GM19438 (cell line): ENCODE measurements around the gene SPG7.
A peak's percentile ranks its signal among the peaks of the same experiment; 100 is the strongest.

Experiments
- ATAC-seq: cut with Tn5 transposase; IDR thresholded peaks from one replicate; pipeline ENCODE4 v1.9.1; 2021; ENCODE audit warnings: low read depth; ENCODE audit not compliant: unreplicated experiment

SPG7 gene

DNA sequence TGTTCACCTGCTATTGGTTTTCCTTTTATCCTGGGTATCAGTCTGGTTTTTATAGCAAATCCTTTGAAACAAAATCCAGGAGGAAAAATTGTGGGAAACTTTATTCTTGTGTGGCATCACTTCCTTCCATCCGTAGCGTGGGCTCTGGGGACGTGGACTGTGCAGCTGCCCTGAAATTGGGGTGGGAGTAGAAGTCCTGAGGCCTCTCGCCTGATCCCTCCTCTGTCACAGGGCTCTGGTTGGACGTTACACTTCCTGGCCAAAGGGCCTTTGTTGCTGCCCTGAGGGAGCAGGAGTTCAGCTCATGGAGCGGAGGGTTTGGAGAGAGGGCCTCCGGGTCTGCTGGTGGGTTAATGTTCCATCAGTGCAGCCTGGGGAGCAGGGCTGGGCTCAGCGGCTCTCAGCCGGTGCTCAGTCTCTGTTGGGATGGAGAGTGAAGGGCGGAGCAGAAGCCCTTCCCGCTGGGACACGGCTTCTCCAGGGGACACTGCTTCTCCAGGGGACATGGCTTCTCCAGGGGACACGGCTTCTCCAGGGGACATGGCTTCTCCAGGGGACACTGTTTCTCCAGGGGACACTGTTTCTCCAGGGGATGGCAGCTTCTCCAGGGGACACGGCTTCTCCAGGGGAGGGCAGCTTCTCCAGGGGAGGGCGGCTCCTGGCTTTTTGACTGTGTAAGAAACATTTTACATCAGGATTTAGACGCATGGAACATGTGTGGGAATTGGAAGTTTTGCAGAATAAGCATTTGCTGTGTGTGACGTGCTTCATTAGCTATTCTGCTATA lies 37.0 kb downstream of the SPG7 start:
- ATAC-seq = no peak

DNA sequence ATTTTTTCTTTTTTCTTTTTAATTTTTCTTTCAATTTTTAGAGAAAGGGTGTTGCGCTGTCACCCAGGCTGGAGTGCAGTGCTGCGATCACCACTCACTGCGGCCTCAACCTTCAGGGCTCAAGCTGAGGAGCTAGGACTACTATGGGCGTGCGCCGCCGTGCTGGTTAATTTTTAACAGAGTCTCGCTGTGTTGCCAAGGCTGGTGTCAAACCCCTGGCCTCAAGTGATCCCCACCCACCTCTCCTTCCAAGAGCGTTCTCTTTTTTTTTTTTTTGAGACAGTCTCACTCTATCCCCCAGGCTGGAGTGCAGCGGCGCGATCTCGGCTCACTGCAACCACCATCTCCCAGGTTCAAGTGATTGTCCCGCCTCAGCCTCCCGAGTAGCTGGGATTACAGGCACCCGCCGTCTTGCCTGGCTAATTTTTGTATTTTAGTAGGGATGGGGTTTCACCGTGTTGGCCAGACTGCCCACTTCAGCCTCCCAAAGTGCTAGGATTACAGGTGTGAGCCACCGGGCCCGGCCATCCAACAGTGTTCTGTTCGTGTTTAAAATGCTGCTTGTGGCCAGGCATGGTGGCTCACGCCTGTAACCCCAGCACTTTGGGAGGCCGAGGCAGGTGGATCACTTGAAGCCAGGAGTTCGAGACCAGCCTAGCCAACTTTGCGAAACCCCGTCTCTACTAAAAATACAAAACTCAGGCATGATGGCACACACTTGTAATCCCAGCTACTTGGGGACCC lies 37.8 kb downstream of the SPG7 start:
- ATAC-seq = no peak

DNA sequence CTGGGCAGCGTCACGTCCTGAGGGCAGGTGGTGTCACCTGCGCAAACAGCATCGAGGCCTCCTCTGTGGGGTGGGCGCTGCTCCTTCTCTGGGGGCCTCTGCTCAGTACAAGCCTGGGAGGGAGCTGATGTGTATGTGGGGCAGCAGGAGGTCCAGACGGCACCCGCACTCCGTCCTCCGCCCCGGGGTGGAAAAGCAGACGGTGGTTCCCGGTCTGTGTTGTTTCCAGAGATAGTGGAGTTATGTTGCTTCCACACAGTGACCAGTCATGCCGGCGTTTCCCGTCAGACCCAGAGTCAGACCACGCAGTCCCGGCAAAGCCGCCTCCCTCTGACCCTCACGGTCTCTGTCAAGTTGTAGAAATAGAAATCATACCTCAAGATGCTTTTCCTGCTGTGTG lies 38.6 kb downstream of the SPG7 start:
- no peak for ATAC-seq

DNA sequence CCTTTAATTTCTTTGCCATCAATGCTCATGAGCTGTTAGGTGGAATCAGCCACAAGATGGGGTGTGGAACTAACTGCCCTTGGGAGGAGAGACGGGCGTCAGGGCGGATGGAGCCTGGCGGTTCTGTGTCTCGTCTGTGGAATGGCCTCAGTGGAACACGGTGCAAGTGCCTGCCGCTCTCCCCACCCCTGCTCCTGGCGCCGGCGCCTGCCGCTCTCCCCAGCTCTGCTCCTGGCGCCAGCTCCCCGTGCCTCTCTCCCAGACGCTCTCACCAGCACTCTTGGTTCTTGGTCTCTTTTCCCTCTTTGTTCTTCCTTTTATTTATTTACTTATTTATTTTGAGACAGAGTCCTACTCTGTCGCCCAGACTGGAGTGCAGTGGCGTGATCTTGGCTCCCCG lies 39.1 kb downstream of the SPG7 start:
- ATAC-seq = no peak

DNA sequence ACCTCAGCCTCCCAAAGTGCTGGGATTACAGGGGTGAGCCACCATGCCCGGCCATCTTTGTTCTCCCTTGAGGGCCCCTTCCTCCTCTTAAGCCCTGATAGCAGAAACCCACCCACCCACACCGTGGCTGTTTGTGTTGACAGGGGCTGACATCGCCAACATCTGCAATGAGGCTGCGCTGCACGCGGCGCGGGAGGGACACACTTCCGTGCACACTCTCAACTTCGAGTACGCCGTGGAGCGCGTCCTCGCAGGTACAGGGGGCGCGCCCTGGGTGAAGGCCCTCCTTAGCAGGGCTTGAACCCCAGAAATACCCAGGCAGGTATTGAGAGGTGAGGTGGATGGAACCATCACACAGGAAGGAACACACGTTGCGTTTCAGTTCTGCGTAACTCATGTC lies 39.7 kb downstream of the SPG7 start:
- ATAC-seq = no peak

DNA sequence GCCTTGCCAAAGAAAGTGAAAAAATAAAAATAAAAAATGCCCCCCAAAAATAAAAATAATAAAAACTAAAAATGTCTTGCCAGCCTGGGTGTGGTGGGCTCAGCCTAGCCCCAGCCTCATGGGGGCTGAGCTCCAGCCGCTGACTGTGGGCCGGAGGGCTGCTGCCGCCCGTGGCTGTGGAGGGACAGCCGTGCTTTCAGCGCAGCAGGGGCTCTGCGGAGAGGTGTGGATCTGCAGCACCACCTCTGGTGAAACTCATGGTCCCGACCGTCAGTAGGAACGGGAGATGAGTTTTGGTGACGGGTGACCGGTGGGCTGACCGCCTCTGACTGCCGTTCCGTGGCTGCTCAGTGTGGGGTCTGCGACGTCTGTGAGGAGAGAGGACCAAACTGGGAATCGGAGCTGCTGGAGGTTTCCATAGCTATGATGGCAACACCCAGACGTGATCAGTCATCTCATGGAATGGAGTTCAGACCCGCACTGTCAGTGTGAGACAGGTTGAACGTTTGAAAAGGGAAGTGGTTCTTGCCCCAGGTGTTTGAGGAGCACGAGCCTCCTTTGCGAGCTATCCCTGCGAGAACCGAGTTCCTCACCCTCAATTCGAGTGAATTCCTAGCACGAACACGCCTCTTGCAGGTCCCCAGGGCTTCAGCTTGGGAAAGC lies 40.3 kb downstream of the SPG7 start:
- ATAC-seq = no peak

DNA sequence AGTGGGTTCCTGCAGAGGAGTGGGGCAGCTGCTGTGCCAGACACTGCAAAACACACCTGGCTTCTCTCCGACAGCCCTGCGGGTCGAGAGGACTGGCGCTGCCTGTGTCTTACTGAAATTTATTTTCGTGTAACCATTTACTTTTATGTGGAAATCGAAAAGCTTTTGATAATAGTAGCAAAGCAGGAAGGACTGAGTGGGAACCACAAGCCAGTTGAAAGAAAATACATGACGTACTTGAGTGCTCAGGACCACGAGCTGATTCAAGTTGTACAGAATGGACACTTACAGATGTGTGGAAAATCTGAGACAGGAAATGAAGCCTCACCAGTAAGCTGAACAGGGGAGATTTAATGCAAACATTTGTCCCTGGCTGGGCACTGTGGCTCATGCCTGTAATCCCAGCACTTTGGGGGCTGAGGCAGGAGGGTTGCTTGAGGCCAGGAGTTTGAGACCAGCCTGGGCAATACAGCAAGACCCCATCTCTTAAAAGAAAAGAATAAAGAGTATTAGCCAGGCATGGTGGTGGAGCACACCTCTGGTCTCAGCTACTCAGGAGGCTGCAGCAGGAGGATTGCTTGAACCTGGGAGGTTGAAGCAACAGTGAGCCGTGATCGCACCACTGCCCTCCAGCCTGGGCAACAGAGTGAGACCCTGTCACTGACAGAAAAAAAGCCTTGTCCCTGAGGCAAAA lies 41.0 kb downstream of the SPG7 start:
- no peak for ATAC-seq

DNA sequence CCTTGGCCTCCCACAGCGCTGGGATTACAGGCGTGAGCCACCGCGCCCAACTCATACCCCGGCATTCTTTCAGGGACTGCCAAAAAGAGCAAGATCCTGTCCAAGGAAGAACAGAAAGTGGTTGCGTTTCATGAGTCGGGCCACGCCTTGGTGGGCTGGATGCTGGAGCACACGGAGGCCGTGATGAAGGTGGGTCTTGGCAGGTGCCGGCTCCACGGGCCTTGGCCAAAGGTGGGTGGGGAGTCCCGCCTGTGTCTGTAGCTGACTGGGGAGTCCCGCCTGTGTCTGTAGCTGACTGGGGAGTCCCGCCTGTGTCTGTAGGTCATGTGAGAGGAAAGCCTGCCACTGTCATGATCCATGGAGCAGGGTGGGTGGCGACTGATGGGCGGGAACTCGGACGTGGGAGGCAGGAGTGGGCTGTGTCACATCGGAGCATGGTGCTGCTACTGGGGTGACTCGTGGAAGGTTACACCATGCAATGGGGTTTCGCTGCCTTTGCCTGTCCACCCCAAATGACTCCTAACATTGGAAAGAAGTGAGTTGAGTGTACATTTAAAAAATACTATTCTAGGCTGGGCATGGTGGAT lies 42.3 kb downstream of the SPG7 start:
- ATAC-seq = no peak

DNA sequence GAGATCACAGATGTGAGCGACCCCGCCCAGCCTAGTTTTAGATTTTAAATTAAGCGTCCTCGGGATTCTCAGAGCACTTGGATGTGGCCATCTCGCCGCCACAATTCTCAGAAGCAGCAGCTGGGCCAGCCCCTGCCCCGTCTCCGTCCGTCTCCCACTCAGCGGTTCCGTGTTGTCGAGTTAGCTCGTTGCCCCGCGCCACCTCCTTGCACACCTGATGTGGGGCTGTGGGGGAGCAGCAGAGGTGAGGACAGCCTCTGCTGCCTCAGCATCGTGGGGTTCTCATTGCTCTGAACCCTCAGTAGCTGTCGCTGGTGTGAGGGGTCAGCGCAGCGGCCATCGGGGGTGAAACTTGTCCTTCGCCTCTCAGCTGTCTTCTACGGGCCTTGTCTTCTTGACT lies 44.1 kb downstream of the SPG7 start:
- ATAC-seq = no peak

DNA sequence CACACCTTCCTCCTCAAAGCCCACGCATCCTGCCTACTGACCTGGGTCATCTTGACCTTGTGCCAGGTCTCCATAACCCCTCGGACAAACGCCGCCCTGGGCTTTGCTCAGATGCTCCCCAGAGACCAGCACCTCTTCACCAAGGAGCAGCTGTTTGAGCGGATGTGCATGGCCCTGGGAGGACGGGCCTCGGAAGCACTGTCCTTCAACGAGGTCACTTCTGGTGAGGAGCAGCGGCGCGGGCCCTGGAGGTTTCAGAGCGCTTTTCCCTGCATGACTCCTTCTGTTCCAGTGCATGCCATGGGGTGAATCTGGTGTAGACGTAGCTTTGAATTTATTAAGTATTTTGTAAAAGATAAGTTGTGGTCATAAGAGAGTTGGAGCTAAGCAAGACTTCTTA lies 44.7 kb downstream of the SPG7 start:
- ATAC-seq = no peak

DNA sequence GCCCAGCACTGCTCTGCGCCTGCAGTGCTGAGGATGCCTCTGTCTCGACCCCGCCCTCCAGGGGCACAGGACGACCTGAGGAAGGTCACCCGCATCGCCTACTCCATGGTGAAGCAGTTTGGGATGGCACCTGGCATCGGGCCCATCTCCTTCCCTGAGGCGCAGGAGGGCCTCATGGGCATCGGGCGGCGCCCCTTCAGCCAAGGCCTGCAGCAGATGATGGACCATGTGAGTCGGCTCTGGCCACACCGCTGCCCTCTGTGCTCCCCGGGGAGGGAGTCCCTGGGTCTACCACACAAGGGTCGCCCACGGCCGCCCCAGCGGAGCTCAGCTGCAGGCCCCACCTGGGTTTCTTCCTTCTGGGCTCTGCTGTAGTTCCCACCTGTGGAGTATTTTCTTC lies 45.5 kb downstream of the SPG7 start:
- ATAC-seq = no peak

DNA sequence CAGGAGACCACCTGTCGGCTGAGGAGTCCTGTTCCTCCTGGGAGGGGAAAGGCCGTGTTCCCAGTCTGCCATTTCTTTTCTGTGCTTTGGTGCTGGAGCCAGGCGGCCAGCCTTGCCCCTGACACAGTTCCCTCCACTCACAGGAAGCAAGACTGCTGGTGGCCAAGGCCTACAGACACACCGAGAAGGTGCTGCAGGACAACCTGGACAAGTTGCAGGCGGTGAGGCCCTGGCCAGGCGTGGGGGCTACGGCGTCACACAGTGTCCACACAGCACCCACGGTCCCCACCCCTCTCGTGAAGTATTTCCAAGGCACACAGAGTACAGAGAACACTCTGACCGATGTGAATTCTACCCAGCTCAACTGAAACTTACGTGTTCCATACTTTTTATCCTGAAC lies 46.1 kb downstream of the SPG7 start:
- no peak for ATAC-seq

DNA sequence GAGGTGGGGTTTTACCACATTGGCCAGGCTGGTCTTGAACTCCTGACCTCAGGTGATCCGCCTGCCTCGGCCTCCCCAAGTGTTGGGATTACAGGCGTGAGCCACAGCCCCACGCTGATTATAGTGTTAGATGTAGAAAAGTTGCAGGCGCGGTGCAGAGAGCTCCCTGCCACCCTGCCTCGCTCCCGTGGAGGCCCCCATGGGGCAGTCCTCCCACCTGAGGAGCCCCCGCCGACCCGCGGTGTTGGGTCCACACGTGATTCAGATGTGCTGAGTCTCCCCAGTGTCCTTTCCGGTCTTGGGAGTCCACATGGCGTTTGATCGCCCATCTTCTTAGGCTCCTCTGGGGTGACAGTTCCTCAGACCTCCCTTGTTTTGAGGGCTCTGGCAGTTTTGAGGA lies 47.1 kb downstream of the SPG7 start:
- ATAC-seq = no peak

DNA sequence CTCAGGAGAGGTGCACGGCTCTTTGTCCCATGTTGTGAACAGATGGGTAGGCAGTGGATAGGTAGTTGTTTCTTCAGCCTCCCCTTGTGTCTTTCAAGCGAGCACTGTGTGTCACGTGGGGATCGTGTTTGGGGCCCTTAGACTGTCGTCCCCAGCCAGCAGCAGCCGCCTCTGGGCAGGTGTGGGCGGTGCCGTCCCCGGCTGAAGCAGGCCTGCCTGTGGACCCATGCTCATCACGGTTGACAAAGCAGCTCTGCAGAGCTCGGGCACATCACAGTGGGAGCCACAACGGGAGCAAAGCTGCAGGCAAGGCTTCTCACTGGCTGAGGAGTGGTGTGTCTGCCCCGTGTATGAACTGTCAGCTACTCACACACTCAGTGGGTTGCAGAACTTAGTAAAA lies 47.6 kb downstream of the SPG7 start:
- no peak for ATAC-seq

DNA sequence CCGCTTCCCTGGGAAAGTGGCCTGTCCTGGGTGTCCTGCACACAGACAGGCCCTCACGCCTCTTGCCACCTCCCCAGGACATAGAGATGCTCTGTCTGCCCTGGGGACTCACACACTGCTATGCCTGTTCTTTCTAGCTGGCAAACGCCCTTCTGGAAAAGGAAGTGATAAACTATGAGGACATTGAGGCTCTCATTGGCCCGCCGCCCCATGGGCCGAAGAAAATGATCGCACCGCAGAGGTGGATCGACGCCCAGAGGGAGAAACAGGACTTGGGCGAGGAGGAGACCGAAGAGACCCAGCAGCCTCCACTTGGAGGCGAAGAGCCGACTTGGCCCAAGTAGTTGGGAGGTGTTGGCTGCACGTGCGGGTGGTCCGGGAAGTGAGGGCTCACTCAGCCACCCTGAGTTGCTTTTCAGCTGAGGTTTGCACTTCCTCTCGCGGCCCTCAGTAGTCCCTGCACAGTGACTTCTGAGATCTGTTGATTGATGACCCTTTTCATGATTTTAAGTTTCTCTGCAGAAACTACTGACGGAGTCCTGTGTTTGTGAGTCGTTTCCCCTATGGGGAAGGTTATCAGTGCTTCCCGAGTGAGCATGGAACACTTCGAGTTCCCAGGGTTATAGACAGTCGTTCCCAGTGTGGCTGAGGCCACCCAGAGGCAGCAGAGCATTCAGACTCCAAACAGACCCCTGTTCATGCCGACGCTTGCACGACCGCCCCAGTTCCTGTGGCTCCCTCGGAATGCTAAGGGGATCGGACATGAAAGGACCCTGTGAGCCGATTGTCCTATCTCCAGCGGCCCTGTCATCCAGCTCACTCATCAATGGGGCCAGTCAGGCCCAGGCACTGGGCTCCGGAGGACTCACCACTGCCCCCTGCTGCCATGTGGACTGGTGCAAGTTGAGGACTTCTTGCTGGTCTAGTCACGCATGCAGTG lies 48.8 kb downstream of the SPG7 start:
- ATAC-seq = no peak

DNA sequence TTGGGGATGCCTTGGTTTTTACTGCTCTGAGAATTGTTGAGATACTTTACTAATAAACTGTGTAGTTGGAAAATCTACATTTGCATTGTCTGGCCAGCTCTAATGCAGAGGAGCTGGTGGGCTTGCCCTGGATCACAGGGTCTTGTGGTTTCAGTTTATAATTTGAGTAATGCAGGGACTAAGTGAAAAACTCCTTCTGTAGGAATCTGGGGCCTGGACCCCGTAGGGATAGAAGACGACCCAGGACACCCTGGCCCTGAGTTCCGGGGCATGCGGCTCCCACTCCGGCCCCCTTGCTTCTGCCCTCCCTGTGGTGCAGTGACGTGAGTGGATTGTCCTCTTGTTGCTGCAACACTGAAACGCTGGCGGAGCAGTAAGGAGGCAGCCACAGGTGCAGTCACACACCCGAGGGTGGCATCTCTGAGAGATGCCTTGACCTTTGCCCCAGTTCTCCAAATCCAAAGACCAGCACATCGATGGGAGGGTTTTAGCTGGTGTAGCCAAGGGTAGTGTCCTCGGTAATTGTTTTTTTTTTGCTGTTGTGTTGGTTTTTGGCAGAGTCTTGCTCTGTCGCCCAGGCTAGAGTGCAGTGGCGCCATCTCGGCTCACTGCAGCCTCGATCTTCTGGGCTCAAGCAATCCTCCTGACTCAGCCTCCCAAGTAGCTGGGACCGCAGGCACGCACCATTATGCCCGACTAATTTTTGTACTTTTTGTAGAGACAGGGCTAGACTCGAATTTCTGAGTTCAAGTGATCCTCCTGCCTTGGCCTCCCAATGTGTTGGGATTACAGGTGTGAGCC lies 49.7 kb downstream of the SPG7 start:
- no peak for ATAC-seq

DNA sequence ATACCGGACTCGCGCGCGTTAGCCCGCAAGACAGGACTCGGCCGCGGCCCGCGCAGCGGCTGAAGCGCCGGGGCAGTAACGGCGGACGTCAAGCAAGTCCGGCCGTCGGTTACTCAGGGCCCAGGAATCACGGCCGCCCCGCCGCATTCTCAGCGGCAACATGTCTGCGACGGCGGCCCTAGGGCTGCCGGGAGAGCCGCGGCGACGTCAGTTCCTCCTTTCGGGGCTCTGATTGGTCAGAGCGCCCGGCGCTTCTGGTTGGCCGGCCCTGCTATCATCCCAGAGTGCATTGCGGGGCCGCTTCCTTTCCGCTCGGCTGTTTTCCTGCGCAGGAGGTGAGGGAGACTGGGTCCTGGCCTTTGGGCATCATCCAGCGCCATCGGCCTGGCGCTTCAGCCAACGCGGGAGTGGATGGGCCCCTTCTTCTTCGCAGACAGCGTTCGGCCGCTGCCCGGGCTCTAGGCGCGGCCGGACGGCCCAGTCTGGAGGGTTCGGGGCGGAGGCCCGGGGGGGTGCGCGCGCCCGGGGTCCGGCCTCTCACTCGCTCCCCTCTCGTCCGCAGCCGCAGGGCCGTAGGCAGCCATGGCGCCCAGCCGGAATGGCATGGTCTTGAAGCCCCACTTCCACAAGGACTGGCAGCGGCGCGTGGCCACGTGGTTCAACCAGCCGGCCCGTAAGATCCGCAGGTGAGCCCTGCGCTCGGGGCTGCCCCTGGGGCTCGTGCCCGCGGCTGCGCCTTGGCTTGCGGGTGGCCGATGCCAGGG lies 52.4 kb downstream of the SPG7 start, which contains the start of gene RPL13:
TSS of gene RPL13 (plus strand) at position 305 of the 764 bp plus-strand sequence. CDS start at position 583, 278 bp downstream.
- ATAC-seq = peak; percentile 71
